Measurements from ENCODE around the gene TNN.
"Not testable (repeated sequence)": the region's sequence is repeated elsewhere in the genome, so short reads cannot be mapped to it uniquely, and the experiment has no call there.

Gene TNN

GRCh38 chr1:175108331-175108820 is 40.7 kb downstream of the TNN start:
- not testable (repeated sequence) for H3K9ac ChIP-seq (ENCODE audit: low read depth, low read length, poor library complexity, severe bottlenecking); H3K9me3 ChIP-seq (ENCODE audit: insufficient read depth, low read depth, low read length); H3K4me2 ChIP-seq (ENCODE audit: low read depth, low read length, poor library complexity, severe bottlenecking); H4K20me1 ChIP-seq (ENCODE audit: insufficient read depth, low read length, poor library complexity, severe bottlenecking); H2AFZ ChIP-seq (ENCODE audit: low read length); H3K27me3 ChIP-seq (ENCODE audit: insufficient read depth, low read length, poor library complexity, severe bottlenecking); H3K9me2 ChIP-seq (replicated peaks; ENCODE audit: low read depth, low read length); H3K4me1 ChIP-seq (ENCODE audit: insufficient read depth, low read length, poor library complexity, severe bottlenecking); H3K79me2 ChIP-seq (ENCODE audit: insufficient read depth, low read length); H3K4me3 ChIP-seq (ENCODE audit: low read length, poor library complexity, severe bottlenecking); H3F3A ChIP-seq (ENCODE audit: low read depth); H3K36me3 ChIP-seq (ENCODE audit: insufficient read depth, low read length)

GRCh38 chr1:175114996-175115395 is 47.4 kb downstream of the TNN start:
- no peaks in the 10 kb centered on the region for H3K9me2 ChIP-seq (replicated peaks; ENCODE audit: low read depth, low read length)
- H3K79me2 ChIP-seq (ENCODE audit: insufficient read depth, low read length) = no peaks in the 10 kb centered on the region
- H3F3A ChIP-seq (ENCODE audit: low read depth) = no peaks in the 10 kb centered on the region
- no peak overlapping the region for H2AFZ ChIP-seq (ENCODE audit: low read length)
- H3K4me2 ChIP-seq (ENCODE audit: low read depth, low read length, poor library complexity, severe bottlenecking) = no peak overlapping the region
- H3K36me3 ChIP-seq (ENCODE audit: insufficient read depth, low read length) = no peaks in the 10 kb centered on the region
- H3K9ac ChIP-seq (ENCODE audit: low read depth, low read length, poor library complexity, severe bottlenecking) = no peak overlapping the region
- H4K20me1 ChIP-seq (ENCODE audit: insufficient read depth, low read length, poor library complexity, severe bottlenecking) = no peaks in the 10 kb centered on the region
- H3K4me1 ChIP-seq (ENCODE audit: insufficient read depth, low read length, poor library complexity, severe bottlenecking) = no peaks in the 10 kb centered on the region
- no peak overlapping the region for H3K4me3 ChIP-seq (ENCODE audit: low read length, poor library complexity, severe bottlenecking)
- peaks cover 4% of the 10 kb centered on the region; the same call in 1 of the 2 replicates for H3K9me3 ChIP-seq (ENCODE audit: insufficient read depth, low read depth, low read length)
- TF ChIP-seq EZH2phosphoT487 (IDR thresholded peaks at IDR 0.05; ENCODE audit: borderline replicate concordance) (no peak), CTCF (conservative IDR thresholded peaks at IDR 0.05; ENCODE audit: low read length) (no peak)
- H3K27me3 ChIP-seq (ENCODE audit: insufficient read depth, low read length, poor library complexity, severe bottlenecking) = no peaks in the 10 kb centered on the region

DNA sequence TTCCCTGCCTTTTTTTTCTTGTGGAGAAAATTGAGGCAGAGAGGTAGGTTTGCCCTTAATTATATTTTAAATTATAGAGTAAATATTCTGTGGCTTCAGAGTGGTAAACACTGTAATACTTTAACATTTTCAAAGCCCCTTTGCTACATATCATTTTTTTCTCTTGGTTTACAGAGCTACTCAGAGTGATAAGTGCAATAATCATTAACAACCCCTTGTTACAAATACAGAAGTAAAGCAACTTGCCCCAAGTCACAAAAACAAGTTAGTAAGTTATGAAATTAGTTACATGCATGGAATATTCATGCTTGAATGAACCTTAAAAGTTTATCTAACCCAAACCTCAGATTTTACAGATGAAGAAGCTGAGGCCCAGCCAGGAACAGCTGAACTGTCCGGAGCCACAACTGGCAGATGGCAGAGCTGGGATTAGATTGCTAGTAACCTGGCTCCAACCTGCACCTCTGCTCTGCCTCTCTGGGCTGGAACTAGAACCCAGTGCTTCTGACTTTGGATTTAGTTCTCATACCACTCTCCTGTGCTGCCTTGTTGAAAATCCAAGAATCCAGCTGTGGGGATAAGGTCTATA is 48.7 kb downstream of the TNN start:
- H3K9me2 ChIP-seq (replicated peaks; ENCODE audit: low read depth, low read length) = no peaks in the 10 kb centered on the region
- no peaks in the 10 kb centered on the region for H3K79me2 ChIP-seq (ENCODE audit: insufficient read depth, low read length)
- peaks cover 4% of the 10 kb centered on the region; the same call in 1 of the 2 replicates for H3K9me3 ChIP-seq (ENCODE audit: insufficient read depth, low read depth, low read length)
- H3K36me3 ChIP-seq (ENCODE audit: insufficient read depth, low read length) = no peaks in the 10 kb centered on the region
- H3F3A ChIP-seq (ENCODE audit: low read depth) = no peaks in the 10 kb centered on the region
- no peaks in the 10 kb centered on the region for H4K20me1 ChIP-seq (ENCODE audit: insufficient read depth, low read length, poor library complexity, severe bottlenecking)
- no peak overlapping the region for H2AFZ ChIP-seq (ENCODE audit: low read length)
- H3K4me2 ChIP-seq (ENCODE audit: low read depth, low read length, poor library complexity, severe bottlenecking) = no peak overlapping the region
- H3K27me3 ChIP-seq (ENCODE audit: insufficient read depth, low read length, poor library complexity, severe bottlenecking) = no peaks in the 10 kb centered on the region
- H3K4me1 ChIP-seq (ENCODE audit: insufficient read depth, low read length, poor library complexity, severe bottlenecking) = no peaks in the 10 kb centered on the region
- TF ChIP-seq CTCF (conservative IDR thresholded peaks at IDR 0.05; ENCODE audit: low read length) (no peak), EZH2phosphoT487 (IDR thresholded peaks at IDR 0.05; ENCODE audit: borderline replicate concordance) (no peak)
- no peak overlapping the region for H3K4me3 ChIP-seq (ENCODE audit: low read length, poor library complexity, severe bottlenecking)
- H3K9ac ChIP-seq (ENCODE audit: low read depth, low read length, poor library complexity, severe bottlenecking) = no peak overlapping the region

DNA sequence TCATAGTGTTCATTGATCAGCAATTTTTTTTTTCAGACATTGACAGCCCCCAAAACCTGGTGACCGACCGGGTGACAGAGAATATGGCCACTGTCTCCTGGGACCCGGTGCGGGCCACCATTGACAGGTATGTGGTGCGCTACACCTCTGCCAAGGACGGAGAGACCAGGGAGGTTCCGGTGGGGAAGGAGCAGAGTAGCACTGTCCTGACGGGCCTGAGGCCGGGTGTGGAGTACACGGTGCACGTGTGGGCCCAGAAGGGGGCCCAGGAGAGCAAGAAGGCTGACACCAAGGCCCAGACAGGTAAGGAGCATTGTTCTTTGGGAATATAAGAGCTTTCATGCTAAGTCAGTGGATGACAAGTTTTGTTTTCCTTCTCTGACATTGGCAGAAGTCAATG is 49.3 kb downstream of the TNN start:
- Histone ChIP-seq H3K27me3 (ENCODE audit: insufficient read depth, low read length, poor library complexity, severe bottlenecking) (no peaks in the 10 kb centered on the region), H3K4me2 (ENCODE audit: low read depth, low read length, poor library complexity, severe bottlenecking) (no peak overlapping the region), H3F3A (ENCODE audit: low read depth) (no peaks in the 10 kb centered on the region), H3K9me2 (replicated peaks; ENCODE audit: low read depth, low read length) (no peaks in the 10 kb centered on the region), H2AFZ (ENCODE audit: low read length) (no peak overlapping the region), H3K9me3 (ENCODE audit: insufficient read depth, low read depth, low read length) (peaks cover 4% of the 10 kb centered on the region; the same call in 1 of the 2 replicates), H3K4me1 (ENCODE audit: insufficient read depth, low read length, poor library complexity, severe bottlenecking) (no peaks in the 10 kb centered on the region), H3K36me3 (ENCODE audit: insufficient read depth, low read length) (no peaks in the 10 kb centered on the region), H3K79me2 (ENCODE audit: insufficient read depth, low read length) (no peaks in the 10 kb centered on the region), H3K9ac (ENCODE audit: low read depth, low read length, poor library complexity, severe bottlenecking) (no peak overlapping the region), H3K4me3 (ENCODE audit: low read length, poor library complexity, severe bottlenecking) (no peak overlapping the region), H4K20me1 (ENCODE audit: insufficient read depth, low read length, poor library complexity, severe bottlenecking) (no peaks in the 10 kb centered on the region)
- TF ChIP-seq CTCF (conservative IDR thresholded peaks at IDR 0.05; ENCODE audit: low read length) = no peak
- no peak for TF ChIP-seq EZH2phosphoT487 (IDR thresholded peaks at IDR 0.05; ENCODE audit: borderline replicate concordance)
